GM18951 (cell line): ENCODE data around the gene C5orf63.

Experiments used
- POLR2A ChIP-seq: IDR thresholded peaks from 4 replicates; pipeline ENCODE4 v1.6.1; 2011; ENCODE audit warnings: mild to moderate bottlenecking; ENCODE audit not compliant: insufficient read length, insufficient read depth; ENCODE audit errors: extremely low read depth
- in situ Hi-C: fragments of 300-500 bp; cut with MboI; formaldehyde crosslinking; loops from one replicate; pipeline ENCODE4 v1.12.0; 2022; ENCODE audit warnings: low sequenced_read_pairs, mixed read lengths, inconsistent platforms; ENCODE audit not compliant: unreplicated experiment

The C5orf63 gene

GRCh38 chr5:127086589-127086988, 13.3 kb upstream of the C5orf63 start:
- in situ Hi-C loops: no loop called here
- TF ChIP-seq POLR2A: no peak

- TF ChIP-seq POLR2A: no peak
- in situ Hi-C loops: no loop called here
These were observed 12.5 kb upstream of the C5orf63 start for GRCh38 chr5:127085796-127086195.

- no peak for TF ChIP-seq POLR2A
- in situ Hi-C loops: no loop called here
These were observed 12.1 kb upstream of the C5orf63 start for GRCh38 chr5:127085371-127085770.

- in situ Hi-C loops: no loop called here
- no peak for TF ChIP-seq POLR2A
These were observed 11.4 kb upstream of the C5orf63 start for GRCh38 chr5:127084656-127085055.

GRCh38 chr5:127083711-127084110, 10.4 kb upstream of the C5orf63 start:
- in situ Hi-C loops: no loop called here

GRCh38 chr5:127079994-127080491, 6.7 kb upstream of the C5orf63 start:
- in situ Hi-C loops: no loop called here
- TF ChIP-seq POLR2A: no peak

More at GRCh38 chr5:127083711-127084110, 10.4 kb upstream of the C5orf63 start:
- no peak for TF ChIP-seq POLR2A

- in situ Hi-C loops: no loop called here
- no peak for TF ChIP-seq POLR2A
These were observed 4.1 kb upstream of the C5orf63 start for GRCh38 chr5:127077366-127077765.

GRCh38 chr5:127076315-127077129, 3.2 kb upstream of the C5orf63 start:
- no peak for TF ChIP-seq POLR2A
- in situ Hi-C loops: no loop called here

GRCh38 chr5:127074466-127074865, 1.2 kb upstream of the C5orf63 start:
- no peak for TF ChIP-seq POLR2A
- in situ Hi-C loops: no loop called here

- TF ChIP-seq POLR2A: no peak
- in situ Hi-C loops: no loop called here
These were observed 3.1 kb downstream of the C5orf63 start for GRCh38 chr5:127070243-127070642.

- no peak for TF ChIP-seq POLR2A
- in situ Hi-C loops: no loop called here
These were observed 4.6 kb downstream of the C5orf63 start for GRCh38 chr5:127068493-127069214.

GRCh38 chr5:127066721-127067120, 6.6 kb downstream of the C5orf63 start:
- in situ Hi-C loops: no loop called here
- TF ChIP-seq POLR2A: no peak

- TF ChIP-seq POLR2A: no peak
- in situ Hi-C loops: no loop called here
These were observed 9.0 kb downstream of the C5orf63 start for GRCh38 chr5:127064253-127064840.

- in situ Hi-C loops: no loop called here
- TF ChIP-seq POLR2A: no peak
These were observed 9.9 kb downstream of the C5orf63 start for GRCh38 chr5:127063257-127063913.
